ENCODE data around the gene ZNF385B.

The ZNF385B gene

DNA sequence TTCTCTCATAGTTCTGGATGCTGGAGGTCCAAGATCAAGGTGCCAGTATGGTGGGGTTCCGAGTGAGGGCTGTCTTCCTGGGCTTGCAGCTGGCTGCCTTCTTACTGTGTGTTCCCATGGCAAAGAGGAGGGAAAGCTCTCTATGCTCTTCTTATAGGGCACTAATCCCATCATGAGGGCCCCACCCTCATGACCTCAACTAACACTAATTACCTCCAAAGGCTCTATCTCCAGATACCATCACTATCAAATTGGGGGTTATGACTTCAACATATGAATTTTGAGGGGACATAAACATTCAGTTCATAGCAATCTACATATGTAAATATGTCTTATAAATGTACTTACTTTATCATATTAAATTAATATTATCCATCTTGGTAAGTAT is 322.3 kb downstream of the ZNF385B start:
- no peak for DNase-seq

DNA sequence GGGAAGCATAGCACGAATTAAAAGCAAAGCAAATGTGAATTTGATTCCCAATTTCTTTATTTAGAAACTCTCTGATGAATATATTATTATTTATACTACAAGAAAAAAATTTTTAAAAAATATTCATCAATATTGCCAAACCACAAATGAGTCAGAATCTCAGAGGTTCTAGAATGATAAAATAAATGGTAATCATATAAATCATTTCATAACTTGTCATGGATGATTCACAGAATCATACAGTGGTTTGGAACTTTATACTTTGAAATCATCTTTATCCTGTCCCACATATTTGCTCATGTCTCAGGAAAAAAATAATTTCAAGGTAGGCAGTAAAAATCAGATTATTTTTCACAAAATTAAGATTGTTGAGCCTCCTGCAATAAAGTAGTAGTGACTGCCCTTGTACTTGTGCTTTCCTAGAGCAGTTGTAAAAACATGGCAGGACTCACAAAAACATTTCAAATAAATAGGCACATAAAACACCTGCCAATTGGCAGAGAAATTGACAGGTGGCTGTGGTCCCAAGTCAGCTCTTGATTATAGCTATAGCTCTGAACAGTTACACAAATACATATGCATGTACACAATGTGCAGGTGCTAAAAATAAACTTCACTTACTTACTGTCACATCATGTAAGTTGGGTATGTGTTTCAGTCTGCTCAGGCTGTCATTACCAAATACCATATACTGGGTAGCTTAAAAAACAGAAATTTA is 322.8 kb downstream of the ZNF385B start:
- no peak for DNase-seq

DNA sequence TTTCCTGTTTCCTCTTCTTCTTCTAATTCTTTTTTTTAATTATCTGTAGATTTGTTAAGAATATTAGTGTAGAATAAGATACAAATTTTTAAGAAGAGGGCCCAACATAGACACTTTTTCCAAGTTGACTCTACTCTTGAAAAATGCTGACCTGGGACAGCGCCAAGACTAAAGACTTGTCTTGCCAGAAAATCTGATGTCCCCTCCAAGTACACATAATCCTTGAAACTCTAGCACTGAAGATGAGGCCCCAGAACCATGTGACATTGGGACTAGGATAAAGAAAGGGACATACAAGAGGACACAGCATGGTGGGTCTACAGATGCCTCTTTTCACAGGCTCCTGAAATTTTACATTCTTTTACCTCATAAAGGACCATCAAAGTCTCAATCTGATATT is 325.2 kb downstream of the ZNF385B start:
- DNase-seq, result no peak

GRCh38 chr2:179533875-179534274 is 327.5 kb downstream of the ZNF385B start:
- no peak for DNase-seq

DNA sequence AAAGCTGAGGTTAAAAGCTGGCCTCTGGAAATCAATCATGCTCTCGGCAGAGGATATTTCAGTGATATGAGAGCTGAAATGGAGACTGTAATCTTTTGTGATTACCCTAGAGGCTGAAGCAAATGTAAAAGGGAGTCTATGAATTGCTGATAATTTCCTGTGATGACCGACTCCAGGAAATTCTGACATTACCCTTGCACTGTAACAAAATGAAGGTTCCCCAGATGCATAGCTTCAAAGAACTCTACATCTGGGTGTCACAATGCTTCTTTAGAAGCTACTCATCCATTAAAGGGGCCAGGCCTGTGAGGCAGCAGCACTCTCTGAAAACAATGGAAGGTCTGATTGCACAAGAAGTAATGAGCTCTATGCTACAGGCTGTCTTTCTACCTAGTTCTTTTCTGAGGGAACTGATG is 328.5 kb downstream of the ZNF385B start:
- DNase-seq, result no peak

GRCh38 chr2:179528576-179529069 is 332.8 kb downstream of the ZNF385B start:
- DNase-seq, result no peak

DNA sequence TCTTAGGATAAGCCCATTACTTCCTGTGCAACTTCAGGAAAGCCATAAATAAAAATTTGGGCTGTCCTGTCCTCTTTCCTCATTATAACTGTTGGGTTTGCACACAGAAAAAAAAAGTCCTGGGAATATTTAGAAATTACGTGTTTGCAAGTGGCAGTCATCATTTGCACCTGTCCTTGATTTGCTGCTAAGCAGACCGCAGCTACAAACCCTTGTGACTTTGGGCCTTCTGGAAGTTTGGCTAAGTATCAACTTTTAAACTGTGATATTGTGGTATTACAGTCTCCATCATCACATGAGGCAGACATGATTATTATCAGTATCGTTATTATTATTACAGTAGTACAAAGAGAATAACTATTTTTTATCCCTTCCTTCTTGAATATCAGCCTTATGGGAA is 336.1 kb downstream of the ZNF385B start:
- DNase-seq, result no peak

- no peak for DNase-seq
These were observed 336.5 kb downstream of the ZNF385B start for GRCh38 chr2:179524809-179525339.

DNA sequence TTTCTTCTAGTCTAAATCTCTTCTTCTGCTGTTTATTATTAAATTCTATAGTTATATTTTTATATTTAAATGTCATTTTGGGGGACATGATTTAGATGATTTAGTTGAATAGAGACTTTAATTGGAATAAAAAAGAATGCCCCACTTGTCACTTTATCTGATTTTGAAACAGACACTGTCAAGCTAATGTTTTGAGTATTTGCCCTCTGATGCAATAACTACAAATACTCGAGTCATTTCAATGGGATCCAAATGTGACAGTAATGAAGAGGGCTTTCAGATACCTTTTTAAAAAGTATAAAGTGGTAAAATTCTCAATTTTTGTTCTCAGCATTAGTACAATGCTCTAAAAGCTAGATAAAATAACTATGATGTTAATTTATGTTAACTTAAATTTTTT is 339.5 kb downstream of the ZNF385B start:
- DNase-seq, result no peak

DNA sequence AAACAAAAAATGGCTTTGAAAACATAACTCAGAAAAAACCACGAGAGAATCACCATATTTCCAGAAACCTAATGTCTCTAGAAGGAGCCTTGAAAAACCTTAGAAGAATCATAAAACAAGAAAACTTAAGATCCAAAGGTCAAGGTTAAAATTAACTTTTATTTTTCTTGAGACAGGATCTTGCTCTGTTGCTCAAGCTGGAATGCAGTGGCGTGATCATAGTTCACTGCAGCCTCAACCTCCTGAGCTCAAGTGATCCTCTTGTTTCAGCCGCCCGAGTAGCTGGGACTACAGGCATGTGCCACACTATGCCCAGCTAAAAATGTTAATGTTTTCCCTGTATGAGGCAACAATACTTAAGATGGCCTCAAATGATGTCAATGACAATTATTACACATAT is 342.6 kb downstream of the ZNF385B start:
- DNase-seq, result no peak

- DNase-seq, result no peak
These were observed 348.2 kb downstream of the ZNF385B start for GRCh38 chr2:179513181-179513580.

DNA sequence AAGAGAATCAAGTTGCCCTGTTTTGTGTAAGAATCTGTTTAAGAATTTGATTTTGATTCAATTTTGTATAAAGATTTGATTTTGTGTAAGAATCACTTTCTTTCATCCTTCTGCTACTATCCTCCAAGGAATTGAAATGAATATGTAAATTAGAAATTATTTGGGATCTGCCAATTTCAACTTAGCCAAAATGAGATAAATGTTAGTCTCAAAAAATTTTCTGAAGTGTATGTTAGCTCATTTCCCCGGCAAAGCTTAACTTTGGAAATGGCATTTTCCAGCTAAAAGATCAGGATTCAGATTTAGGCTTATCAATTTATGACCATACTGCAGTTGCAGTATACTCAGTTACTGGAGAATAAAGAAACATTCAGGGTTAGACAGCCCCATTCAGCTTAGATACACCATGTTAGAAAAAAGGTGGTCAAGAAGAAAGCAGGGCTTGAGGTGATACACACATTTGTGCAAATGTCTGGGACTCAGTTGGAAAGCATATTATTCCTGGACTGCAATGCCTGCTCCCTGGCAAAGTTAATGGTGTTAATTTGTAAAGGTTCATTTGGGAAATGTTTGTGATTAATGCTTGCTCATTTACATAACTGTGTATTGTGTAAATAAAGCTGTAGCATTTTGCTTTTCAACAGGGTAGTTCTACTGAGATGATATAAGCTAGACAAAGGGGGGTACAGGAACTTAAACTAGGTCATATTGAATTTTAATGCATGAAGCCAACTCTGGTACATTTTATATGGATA is 349.0 kb downstream of the ZNF385B start:
- DNase-seq, result no peak

DNA sequence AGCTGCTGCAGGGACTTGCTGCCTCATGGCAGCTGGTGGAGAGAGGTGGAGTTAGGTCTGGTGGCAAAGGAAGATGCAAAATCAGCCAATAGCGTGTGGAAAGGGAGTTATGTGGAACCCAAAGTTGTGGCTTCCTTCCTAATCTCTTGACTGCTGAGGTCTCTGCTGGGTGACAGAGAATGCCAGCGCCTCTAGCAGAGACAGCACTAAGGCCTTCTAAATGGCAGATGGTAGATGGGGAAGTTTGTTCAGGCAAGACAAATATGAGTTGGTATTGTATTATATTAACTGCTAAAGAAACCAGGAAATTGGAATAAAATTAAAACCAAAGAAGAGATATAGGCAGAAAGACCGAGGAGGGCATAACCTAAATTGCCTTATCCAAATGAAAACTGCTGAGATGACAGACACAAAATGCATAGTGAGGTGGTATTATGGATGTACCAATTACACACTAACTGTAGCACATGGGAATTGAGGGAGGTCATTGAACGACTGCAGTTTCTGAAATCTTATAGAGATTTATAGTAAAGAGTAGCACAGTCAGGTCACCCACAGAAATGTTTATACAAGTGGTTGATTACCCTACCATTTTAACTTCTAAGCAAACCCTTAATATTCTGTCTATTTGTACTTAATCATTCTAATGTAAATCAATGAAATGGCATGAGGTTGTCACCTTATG is 350.2 kb downstream of the ZNF385B start:
- no peak for DNase-seq

- DNase-seq, result no peak
These were observed 366.1 kb downstream of the ZNF385B start for GRCh38 chr2:179495315-179495714.

- no peak for DNase-seq
These were observed 372.8 kb downstream of the ZNF385B start for GRCh38 chr2:179488563-179488962.

DNA sequence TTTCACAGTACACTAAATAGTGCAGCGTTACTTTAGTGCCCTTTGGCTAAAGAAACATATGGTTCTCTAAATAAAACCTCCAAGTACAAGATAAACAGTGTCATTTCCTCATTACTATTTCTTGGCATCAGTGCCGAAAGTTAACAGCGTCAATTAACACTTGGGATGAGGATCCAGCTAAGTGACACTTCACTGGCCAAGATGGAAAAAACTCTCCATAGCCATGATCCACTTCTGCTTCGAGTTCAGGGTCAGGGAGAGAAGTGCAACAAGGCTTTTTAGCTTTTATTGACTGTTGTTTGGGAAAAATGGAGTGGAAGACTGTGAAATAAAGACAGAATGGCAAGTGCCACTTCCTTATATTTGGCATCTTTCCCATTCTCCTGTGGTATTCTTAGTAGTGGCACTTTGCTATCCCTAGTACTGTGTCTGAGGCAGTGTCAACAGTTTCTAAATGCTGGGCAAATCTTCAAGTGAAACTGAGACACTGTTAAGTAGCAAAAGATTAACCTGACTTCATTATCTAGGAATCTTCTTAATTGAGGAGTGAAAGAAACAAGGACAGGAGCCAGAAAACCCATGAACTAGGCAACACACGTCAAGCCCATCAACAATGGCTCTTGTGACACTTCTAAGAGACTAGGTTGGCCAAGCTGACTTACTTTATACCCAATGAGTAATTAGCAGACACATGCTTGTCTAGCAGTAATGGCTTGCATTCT is 374.2 kb downstream of the ZNF385B start:
- DNase-seq, result no peak

GRCh38 chr2:179483131-179483530 is 378.3 kb downstream of the ZNF385B start:
- DNase-seq, result no peak

- DNase-seq, result no peak
These were observed 381.5 kb downstream of the ZNF385B start for GRCh38 chr2:179479947-179480346.

DNA sequence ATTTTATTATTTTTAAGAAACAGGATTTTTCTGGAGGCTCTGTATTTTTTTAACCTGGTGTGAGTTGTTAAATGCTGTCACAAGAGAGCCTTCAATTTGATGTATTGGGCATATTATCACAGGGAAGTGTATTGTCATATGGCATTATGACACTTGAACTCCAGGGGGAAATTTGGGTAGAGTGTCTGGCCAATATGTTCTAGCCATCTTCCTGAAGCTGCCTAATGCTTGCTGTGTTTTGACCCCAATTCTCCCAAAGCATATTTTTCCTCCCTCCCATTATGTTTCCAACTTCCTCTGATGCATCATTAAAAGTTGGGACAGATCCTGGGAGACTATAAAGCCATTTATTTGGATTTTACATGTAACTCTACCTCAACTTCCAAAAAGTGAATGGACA is 382.6 kb downstream of the ZNF385B start:
- DNase-seq, result no peak

GRCh38 chr2:179470992-179471391 is 390.4 kb downstream of the ZNF385B start:
- no peak for DNase-seq

DNA sequence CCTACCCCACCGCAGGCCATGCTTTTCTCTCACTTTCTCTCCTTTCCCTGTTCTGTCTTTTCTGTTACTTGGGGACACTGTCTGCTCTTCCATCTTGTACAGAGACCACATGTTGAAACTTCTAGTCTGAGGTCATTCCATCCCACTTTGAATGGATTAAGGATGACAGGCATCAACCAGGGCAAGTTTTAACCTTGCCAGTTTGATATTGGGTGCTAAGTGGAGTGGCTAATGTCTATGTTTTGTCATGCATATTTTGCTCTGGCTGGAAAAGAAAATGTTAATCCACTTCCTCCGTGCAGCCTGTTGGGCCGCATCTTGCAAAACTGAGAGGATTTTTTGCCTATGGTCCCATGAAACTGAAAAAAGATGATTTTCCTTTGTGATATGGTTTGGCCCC is 391.3 kb downstream of the ZNF385B start:
- no peak for DNase-seq

DNA sequence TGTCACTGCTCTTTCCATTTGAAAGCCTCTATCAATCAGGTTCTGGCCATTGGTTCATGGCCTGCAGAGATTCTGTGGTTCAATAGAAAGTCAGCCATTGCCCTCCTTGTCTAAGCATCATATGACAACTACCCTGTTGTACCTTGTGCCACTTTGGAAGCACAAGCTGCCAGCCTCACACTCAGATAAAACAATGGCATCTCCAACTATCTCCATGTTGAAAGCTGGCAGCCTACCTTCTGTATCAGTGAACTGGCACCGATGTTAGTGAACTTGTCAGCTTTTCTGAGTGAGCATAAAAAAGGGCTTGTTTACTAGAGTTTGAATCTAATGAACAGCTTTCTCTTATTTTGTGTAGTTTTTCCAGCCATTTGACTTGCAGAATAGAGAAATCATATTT is 393.5 kb downstream of the ZNF385B start:
- DNase-seq, result no peak

DNA sequence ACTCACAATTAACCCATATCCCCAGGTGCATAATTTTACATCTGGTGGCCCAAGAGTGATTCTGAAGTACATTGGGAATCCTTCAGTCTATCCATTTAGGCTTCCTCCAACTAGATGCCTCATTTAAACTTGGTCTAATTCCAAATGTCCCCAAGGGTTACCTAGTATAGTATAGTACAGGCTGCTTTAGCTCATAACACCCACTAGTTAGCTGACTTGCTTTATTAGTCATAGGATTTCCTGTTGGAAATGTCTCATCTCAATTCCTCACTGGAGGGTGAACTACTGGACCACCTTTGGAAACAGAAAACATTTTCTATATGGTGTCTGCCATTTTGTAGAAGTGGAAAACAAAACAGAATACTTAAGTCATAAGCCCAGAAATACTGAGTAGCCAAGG is 394.3 kb downstream of the ZNF385B start:
- DNase-seq, result no peak
